Type B pancreatic cell (in vitro differentiated cells): ENCODE results near the gene VWA7. TPM values are rescaled to one million over a fixed set of nuclear protein-coding genes. Genes with fewer than 3 reads are reported as not detected.
A peak's percentile ranks its signal among the peaks of the same experiment; 100 is the strongest.

Experiments used
- DNase-seq: peaks from one replicate; pipeline ENCODE4 v3.0.0; 2021; ENCODE audit warnings: mixed read lengths; ENCODE audit not compliant: unreplicated experiment; ENCODE audit errors: extremely low spot score
- H3K27ac Mint-ChIP-seq: 2 replicates; pipeline ENCODE4 v1.8.0; 2021; ENCODE audit warnings: mild to moderate bottlenecking, mixed read lengths
- H3K27me3 Mint-ChIP-seq: 2 replicates; pipeline ENCODE4 v1.8.0; 2021; ENCODE audit warnings: mixed read lengths
- H3K36me3 Mint-ChIP-seq: 2 replicates; pipeline ENCODE4 v1.8.0; 2021; ENCODE audit warnings: mixed read lengths
- H3K4me1 Mint-ChIP-seq: one replicate; pipeline ENCODE4 v1.8.0; 2021; ENCODE audit warnings: mixed read lengths; ENCODE audit not compliant: unreplicated experiment
- H3K4me3 Mint-ChIP-seq: 2 replicates; pipeline ENCODE4 v1.8.0; 2021; ENCODE audit warnings: mild to moderate bottlenecking, mixed read lengths
- H3K9me3 Mint-ChIP-seq: 2 replicates; pipeline ENCODE4 v1.8.0; 2021; ENCODE audit warnings: mixed read lengths
- total RNA-seq: library from RNA; stranded (reverse); gene quantifications from 2 replicates; pipeline ENCODE4 v1.2.1, GENCODE V29; 2021; ENCODE audit warnings: low replicate concordance
- TF ChIP-seq, protein P1 (sequence below): fragments of 200-600 bp; sonication (generic); conservative IDR thresholded peaks from 2 replicates; pipeline ENCODE4 v1.5.0; 2021; ENCODE audit warnings: antibody characterized with exemption, mild to moderate bottlenecking

Gene VWA7
- total RNA-seq, 1 donor from 2014 or later, result 6.4 TPM

GRCh38 chr6:31728767-31729514, 48.2 kb downstream of the VWA7 start, which contains the start of gene DDAH2:
TSS of gene DDAH2 (minus strand) at chr6:31729299. CDS start at chr6:31729161, 138 bp downstream.
- Mint-ChIP-seq H3K9me3 (no peaks in the 10 kb centered on the region), H3K27ac (peak within 1 kb of the TSS; percentile 94), H3K4me1 (peaks cover 33% of the 10 kb centered on the region), H3K4me3 (peak within 1 kb of the TSS; percentile 95), H3K36me3 (peaks cover 45% of the 10 kb centered on the region), H3K27me3 (no peaks in the 10 kb centered on the region)
- TF ChIP-seq, protein P1, sequence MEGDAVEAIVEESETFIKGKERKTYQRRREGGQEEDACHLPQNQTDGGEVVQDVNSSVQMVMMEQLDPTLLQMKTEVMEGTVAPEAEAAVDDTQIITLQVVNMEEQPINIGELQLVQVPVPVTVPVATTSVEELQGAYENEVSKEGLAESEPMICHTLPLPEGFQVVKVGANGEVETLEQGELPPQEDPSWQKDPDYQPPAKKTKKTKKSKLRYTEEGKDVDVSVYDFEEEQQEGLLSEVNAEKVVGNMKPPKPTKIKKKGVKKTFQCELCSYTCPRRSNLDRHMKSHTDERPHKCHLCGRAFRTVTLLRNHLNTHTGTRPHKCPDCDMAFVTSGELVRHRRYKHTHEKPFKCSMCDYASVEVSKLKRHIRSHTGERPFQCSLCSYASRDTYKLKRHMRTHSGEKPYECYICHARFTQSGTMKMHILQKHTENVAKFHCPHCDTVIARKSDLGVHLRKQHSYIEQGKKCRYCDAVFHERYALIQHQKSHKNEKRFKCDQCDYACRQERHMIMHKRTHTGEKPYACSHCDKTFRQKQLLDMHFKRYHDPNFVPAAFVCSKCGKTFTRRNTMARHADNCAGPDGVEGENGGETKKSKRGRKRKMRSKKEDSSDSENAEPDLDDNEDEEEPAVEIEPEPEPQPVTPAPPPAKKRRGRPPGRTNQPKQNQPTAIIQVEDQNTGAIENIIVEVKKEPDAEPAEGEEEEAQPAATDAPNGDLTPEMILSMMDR, result no peak
- no peak for DNase-seq

- H3K27ac Mint-ChIP-seq, result peak overlapping the region; percentile 69
- TF ChIP-seq, protein P1, result no peak
- H3K4me3 Mint-ChIP-seq, result peak overlapping the region; percentile 95
Measured at GRCh38 chr6:31727717-31728671, 49.1 kb downstream of the VWA7 start.

DNA sequence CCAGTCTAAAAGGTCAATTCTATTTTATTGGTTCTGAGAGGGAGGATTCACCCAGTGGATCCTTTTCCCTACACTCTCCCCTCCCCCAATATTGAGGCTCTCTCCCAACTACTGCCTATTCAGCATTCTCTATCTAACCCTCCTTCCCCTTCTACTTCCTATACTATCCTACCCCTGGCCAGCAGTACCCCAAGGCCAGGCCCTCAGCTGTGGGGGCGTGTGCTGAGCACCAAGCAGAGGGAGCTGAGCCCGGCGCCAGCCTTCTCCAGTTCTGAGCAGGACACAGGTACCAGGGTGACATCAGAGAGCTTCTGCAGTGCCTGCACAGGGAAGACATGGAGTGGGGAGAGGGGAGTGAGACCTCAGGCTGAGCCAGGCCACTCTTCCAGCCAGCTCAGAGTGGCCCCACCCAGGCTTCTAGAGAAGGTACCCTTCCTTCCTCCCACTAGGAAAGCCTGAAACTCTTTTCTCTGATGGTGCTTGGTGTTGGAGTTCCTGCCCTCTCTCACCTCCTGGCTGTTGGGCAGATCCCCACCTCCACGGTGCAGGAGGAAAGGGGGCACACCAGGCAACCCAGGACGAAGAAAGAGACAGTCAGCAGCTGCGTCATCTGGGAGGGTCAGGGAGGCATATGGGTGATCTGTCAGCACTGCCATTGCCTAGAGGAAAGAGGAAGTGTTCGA, 50.0 kb downstream of the VWA7 start:
- peaks cover 33% of the 10 kb centered on the region for H3K36me3 Mint-ChIP-seq
- H3K27me3 Mint-ChIP-seq, result no peaks in the 10 kb centered on the region
- peak overlapping the region; percentile 69 for H3K27ac Mint-ChIP-seq
- H3K9me3 Mint-ChIP-seq, result no peaks in the 10 kb centered on the region
- H3K4me3 Mint-ChIP-seq, result peak overlapping the region; percentile 77
- DNase-seq, result no peak
- TF ChIP-seq, protein P1, result no peak
- H3K4me1 Mint-ChIP-seq, result peaks cover 23% of the 10 kb centered on the region

More at GRCh38 chr6:31727717-31728671, 49.1 kb downstream of the VWA7 start:
- no peaks in the 10 kb centered on the region for H3K27me3 Mint-ChIP-seq
- DNase-seq, result no peak
- no peaks in the 10 kb centered on the region for H3K9me3 Mint-ChIP-seq
- peaks cover 35% of the 10 kb centered on the region for H3K36me3 Mint-ChIP-seq
- peaks cover 23% of the 10 kb centered on the region for H3K4me1 Mint-ChIP-seq

GRCh38 chr6:31725502-31726350, 51.4 kb downstream of the VWA7 start:
- Mint-ChIP-seq H3K9me3 (no peaks in the 10 kb centered on the region), H3K36me3 (peaks cover 26% of the 10 kb centered on the region), H3K4me3 (no peak overlapping the region), H3K27ac (peak overlapping the region; percentile 32), H3K27me3 (no peaks in the 10 kb centered on the region), H3K4me1 (peaks cover 19% of the 10 kb centered on the region)
- DNase-seq, result no peak
- TF ChIP-seq, protein P1, result no peak
